HG03571 (cell line): ENCODE measurements around the gene RASA2.
"Not testable (repeated sequence)": the region's sequence is repeated elsewhere in the genome, so short reads cannot be mapped to it uniquely, and the experiment has no call there.

Experiments
- ATAC-seq: cut with Tn5 transposase; IDR thresholded peaks from one replicate; pipeline ENCODE4 v1.9.1; 2021; ENCODE audit not compliant: unreplicated experiment

Gene RASA2

GRCh38 chr3:141455603-141456300, 31.1 kb upstream of the RASA2 start:
- no peak for ATAC-seq

GRCh38 chr3:141456301-141456625, 30.6 kb upstream of the RASA2 start:
- ATAC-seq, result no peak

- ATAC-seq, result no peak
These were observed 29.1 kb upstream of the RASA2 start for GRCh38 chr3:141457624-141458236.

- ATAC-seq, result no peak
These were observed 27.8 kb upstream of the RASA2 start for GRCh38 chr3:141459008-141459407.

- peak; percentile 90 for ATAC-seq
These were observed 26.6 kb upstream of the RASA2 start for GRCh38 chr3:141460097-141460704.

- no peak for ATAC-seq
These were observed 24.5 kb upstream of the RASA2 start for GRCh38 chr3:141462176-141462859.

GRCh38 chr3:141465221-141465620, 21.6 kb upstream of the RASA2 start:
- ATAC-seq, result no peak

GRCh38 chr3:141466633-141467169, 20.1 kb upstream of the RASA2 start:
- ATAC-seq, result no peak

- ATAC-seq, result no peak
These were observed 17.1 kb upstream of the RASA2 start for GRCh38 chr3:141469720-141470119.

- ATAC-seq, result no peak
These were observed 15.7 kb upstream of the RASA2 start for GRCh38 chr3:141471160-141471559.

- ATAC-seq, result no peak
These were observed 10.8 kb upstream of the RASA2 start for GRCh38 chr3:141476033-141476432.

- ATAC-seq, result no peak
These were observed 9.6 kb upstream of the RASA2 start for GRCh38 chr3:141477224-141477623.

GRCh38 chr3:141478139-141478538, 8.7 kb upstream of the RASA2 start:
- ATAC-seq, result no peak

GRCh38 chr3:141478840-141479239, 8.0 kb upstream of the RASA2 start:
- not testable (repeated sequence) for ATAC-seq

GRCh38 chr3:141482245-141482922, 4.4 kb upstream of the RASA2 start:
- no peak for ATAC-seq

GRCh38 chr3:141484701-141485287, 2.0 kb upstream of the RASA2 start:
- no peak for ATAC-seq

GRCh38 chr3:141485641-141486495, 959 bp upstream of the RASA2 start:
- no peak for ATAC-seq

GRCh38 chr3:141486496-141486745, 406 bp upstream of the RASA2 start:
- no peak for ATAC-seq

GRCh38 chr3:141487521-141488252, 860 bp downstream of the RASA2 start:
- peak; percentile 86 for ATAC-seq
